CD4-positive, CD25-positive, alpha-beta regulatory T cell (primary cell): ENCODE measurements around the gene PAXX. TPM values are rescaled to one million over a fixed set of nuclear protein-coding genes. Genes with fewer than 3 reads are reported as not detected.

Experiments used
- ATAC-seq, 2 donors: fragments of 150-1000 bp; cut with Tn5 transposase; one replicate each; pipeline ENCODE4 v1.10.0; 2021; ENCODE audit warnings: low read depth in 2 of 2, moderate number of reproducible peaks in 2 of 2, moderate library complexity in 1 of 2
- DNase-seq, 3 donors: peaks; one replicate each; pipeline versions ENCODE4 v3.0.0 to v3.0.0-alpha.2; 2012 to 2022; ENCODE audit warnings: mixed read lengths in 1 of 3
- H3K27ac ChIP-seq: one replicate; pipeline ENCODE4 v1.7.0; 2013; ENCODE audit warnings: mild to moderate bottlenecking, low read length; ENCODE audit not compliant: insufficient read depth, poor library complexity, severe bottlenecking
- H3K27me3 ChIP-seq: one replicate; pipeline ENCODE4 v1.7.0; 2013; ENCODE audit warnings: low read length; ENCODE audit not compliant: control insufficient read depth, insufficient read depth
- H3K36me3 ChIP-seq: one replicate; pipeline ENCODE4 v1.7.0; 2013; ENCODE audit warnings: mild to moderate bottlenecking, low read length, moderate library complexity; ENCODE audit not compliant: control insufficient read depth, insufficient read depth
- H3K4me1 ChIP-seq: 2 replicates; pipeline ENCODE4 v1.7.0; 2013; ENCODE audit warnings: mild to moderate bottlenecking, low read length; ENCODE audit not compliant: insufficient read depth, control insufficient read depth, poor library complexity, severe bottlenecking
- H3K4me3 ChIP-seq: one replicate; pipeline ENCODE4 v1.7.0; 2013; ENCODE audit warnings: low read depth, mild to moderate bottlenecking, low read length, moderate library complexity
- H3K9me3 ChIP-seq, 2 experiments: 1 replicate in 1 of 2; 2 replicates in 1 of 2; pipeline ENCODE4 v1.7.0; 2013; ENCODE audit warnings: low read length in 2 of 2, mild to moderate bottlenecking in 1 of 2, moderate library complexity in 1 of 2; ENCODE audit not compliant: control insufficient read depth in 2 of 2
- H3K27ac Mint-ChIP-seq, 3 donors: one replicate each; pipeline ENCODE4 v1.8.0; 2020 to 2022; ENCODE audit warnings: mild to moderate bottlenecking in 3 of 3, mixed read lengths in 3 of 3, moderate library complexity in 2 of 3
- H3K27me3 Mint-ChIP-seq: one replicate; pipeline ENCODE4 v1.8.0; 2022; ENCODE audit warnings: mild to moderate bottlenecking, mixed read lengths
- H3K36me3 Mint-ChIP-seq: one replicate; pipeline ENCODE4 v1.8.0; 2020; ENCODE audit warnings: mixed read lengths
- H3K4me1 Mint-ChIP-seq, 4 donors: one replicate each; pipeline ENCODE4 v1.8.0; 2020 to 2022; ENCODE audit warnings: mixed read lengths in 4 of 4, mild to moderate bottlenecking in 1 of 4
- H3K4me3 Mint-ChIP-seq, 4 donors: one replicate each; pipeline ENCODE4 v1.8.0; 2020 to 2022; ENCODE audit warnings: mild to moderate bottlenecking in 4 of 4, mixed read lengths in 4 of 4, moderate library complexity in 3 of 4
- H3K9me3 Mint-ChIP-seq, 7 donors: one replicate each; pipeline ENCODE4 v1.8.0; 2020 to 2022; ENCODE audit warnings: mixed read lengths in 7 of 7, mild to moderate bottlenecking in 3 of 7, moderate library complexity in 2 of 7
- polyA plus RNA-seq, 4 donors: library from polyadenylated mRNA; unstranded; fragments of 300-500 nt; fragmentation: Illumina TruSeq; gene quantifications; one replicate each; pipeline ENCODE4 v1.2.3, GENCODE V29; 2021
- total RNA-seq: library from RNA; stranded (reverse); gene quantifications from one replicate; pipeline ENCODE4 v1.2.3, GENCODE V29; 2022

Gene PAXX
- total and polyA plus RNA-seq, 5 donors from 2014 or later = 46.7 to 83.3 (median 66.4) TPM

DNA sequence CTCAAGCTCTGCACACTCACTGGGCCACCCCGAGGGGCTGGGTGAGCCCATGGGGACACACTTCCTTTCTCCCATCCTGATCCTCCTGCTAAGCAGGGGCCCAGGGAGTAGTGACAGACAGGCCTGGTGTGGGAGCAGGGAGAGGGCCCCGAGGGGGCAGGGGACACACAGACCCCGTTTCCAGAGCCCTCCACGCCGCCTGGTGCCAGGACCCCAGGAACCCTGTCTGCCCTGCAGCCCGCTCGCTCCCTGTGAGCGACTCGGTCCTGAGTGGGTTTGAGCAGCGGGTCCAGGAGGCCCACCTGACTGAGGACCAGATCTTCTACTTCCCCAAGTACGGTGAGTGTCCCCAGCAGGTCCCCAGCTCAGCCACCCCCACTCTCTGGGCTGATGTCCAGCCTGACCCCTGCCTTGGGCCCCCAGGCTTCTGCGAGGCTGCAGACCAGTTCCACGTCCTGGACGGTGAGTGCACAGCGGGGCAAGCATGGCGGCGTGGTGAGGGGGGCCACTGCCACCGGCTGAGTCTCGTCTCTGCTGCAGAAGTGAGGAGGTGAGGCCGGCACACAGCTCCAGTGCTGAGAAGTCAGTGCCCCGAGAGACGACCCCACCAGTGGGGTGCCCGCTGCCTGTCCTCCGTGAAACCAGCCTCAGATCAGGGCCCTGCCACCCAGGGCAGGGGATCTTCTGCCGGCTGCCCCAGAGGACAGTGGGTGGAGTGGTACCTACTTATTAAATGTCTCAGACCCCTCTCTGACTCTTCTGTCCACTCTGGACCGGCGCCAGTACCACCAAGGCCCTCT lies 45.8 kb upstream of the PAXX start:
- H3K4me3 Mint-ChIP-seq = peak overlapping the region in 2 of 4 donors; percentile 16 to 43
- Histone ChIP-seq H3K4me3 (no peak overlapping the region), H3K36me3 (peaks cover 14% of the 10 kb centered on the region), H3K27ac (no peak overlapping the region), H3K9me3 (no peaks in the 10 kb centered on the region), H3K4me1 (peaks cover 38% of the 10 kb centered on the region), H3K27me3 (no peaks in the 10 kb centered on the region)
- no peaks in the 10 kb centered on the region for H3K9me3 Mint-ChIP-seq
- no peak for ATAC-seq
- H3K27ac Mint-ChIP-seq = no peak overlapping the region
- H3K36me3 Mint-ChIP-seq = no peaks in the 10 kb centered on the region
- no peak for DNase-seq
- peaks cover 0 to 21% (median 3%) of the 10 kb centered on the region in 4 donors for H3K4me1 Mint-ChIP-seq
- peaks cover 5% of the 10 kb centered on the region for H3K27me3 Mint-ChIP-seq

DNA sequence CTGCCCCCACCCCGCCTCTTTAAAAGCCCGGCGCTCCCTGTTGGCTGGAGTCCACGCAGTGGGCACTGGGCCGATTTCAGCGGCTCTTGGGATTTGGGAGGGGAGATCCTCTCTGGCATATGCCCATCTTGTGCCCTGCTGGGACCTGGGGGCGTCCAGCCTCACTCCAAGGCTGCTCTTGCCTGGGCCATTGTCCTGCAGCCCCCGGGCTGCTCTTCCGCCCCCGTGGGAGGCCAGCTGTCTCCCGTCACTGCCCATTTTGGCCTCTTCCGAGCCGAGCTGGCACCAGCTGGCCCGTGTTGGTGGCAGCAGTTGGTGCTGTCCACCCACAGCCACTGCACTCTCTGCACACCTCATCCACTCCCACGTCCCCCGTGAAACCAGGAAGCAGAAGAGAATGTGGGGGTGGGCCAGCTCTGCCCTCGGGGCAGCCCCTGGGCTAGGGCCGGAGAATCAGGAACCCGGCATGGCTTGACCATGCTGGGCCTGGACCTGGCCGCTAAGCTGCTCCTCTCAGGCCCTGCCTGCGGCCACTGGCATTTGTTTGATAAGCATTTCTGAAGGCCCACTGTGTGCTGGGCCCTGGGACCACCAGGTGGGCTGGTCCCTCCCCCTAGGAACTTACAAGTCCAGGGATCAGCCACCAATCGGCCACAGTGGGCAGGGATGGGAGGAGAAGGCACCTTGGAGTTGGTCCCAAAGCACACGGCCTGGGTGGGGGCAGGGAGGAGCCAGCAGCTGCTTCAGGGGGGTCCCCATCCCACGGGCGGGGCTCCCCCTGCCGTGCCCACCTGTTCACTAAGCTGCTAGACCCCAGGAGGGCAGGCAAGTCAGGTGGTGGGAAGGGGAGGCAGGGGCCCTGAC lies 45.0 kb upstream of the PAXX start:
- ATAC-seq = no peak
- Histone ChIP-seq H3K4me3 (no peak overlapping the region), H3K36me3 (peaks cover 6% of the 10 kb centered on the region), H3K4me1 (peaks cover 37% of the 10 kb centered on the region), H3K27ac (no peak overlapping the region), H3K9me3 (no peaks in the 10 kb centered on the region), H3K27me3 (no peaks in the 10 kb centered on the region)
- peaks cover 0 to 21% (median 3%) of the 10 kb centered on the region in 4 donors for H3K4me1 Mint-ChIP-seq
- H3K4me3 Mint-ChIP-seq = peak overlapping the region in 2 of 4 donors; percentile 36 to 38
- DNase-seq = no peak
- H3K27me3 Mint-ChIP-seq = peaks cover 5% of the 10 kb centered on the region
- H3K27ac Mint-ChIP-seq = no peak overlapping the region
- no peaks in the 10 kb centered on the region for H3K36me3 Mint-ChIP-seq
- H3K9me3 Mint-ChIP-seq = no peaks in the 10 kb centered on the region

DNA sequence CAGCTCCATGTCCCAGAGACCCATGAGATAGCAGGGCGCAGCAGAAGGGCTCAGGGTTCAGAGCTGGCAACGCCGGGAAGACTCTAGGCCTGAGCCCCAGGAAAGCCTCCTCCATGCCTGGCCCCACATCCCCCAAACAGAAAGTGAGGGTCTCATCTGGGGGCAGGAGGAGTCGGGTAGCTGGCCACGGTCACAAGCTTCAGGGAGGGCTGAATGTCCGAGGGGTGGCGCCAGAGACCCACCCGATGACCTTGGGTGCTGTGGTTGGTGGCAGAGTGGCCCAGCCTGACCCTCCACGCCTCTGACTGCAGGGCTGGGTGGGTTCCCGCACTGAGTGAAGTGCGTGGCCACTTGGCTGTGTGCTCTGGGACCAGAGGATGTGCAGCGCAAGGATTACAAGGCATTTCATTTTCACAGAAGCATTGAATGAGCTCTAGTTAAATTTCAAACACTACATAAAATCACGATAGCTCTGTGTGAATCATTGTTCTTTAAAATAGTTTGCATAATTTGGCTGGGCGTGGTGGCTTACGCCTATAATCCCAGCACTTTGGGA lies 44.2 kb upstream of the PAXX start:
- peaks cover 5% of the 10 kb centered on the region for H3K27me3 Mint-ChIP-seq
- H3K9me3 ChIP-seq = no peaks in the 10 kb centered on the region
- DNase-seq = no peak
- no peaks in the 10 kb centered on the region for H3K36me3 Mint-ChIP-seq
- H3K27ac ChIP-seq = no peak overlapping the region
- peak overlapping the region; percentile 59 to 84 (median 72) for H3K4me3 Mint-ChIP-seq
- no peak for ATAC-seq
- H3K4me3 ChIP-seq = no peak overlapping the region
- no peaks in the 10 kb centered on the region for H3K9me3 Mint-ChIP-seq
- no peaks in the 10 kb centered on the region for H3K36me3 ChIP-seq
- no peaks in the 10 kb centered on the region for H3K27me3 ChIP-seq
- H3K4me1 ChIP-seq = peaks cover 30% of the 10 kb centered on the region
- H3K4me1 Mint-ChIP-seq = peaks cover 0 to 18% (median 3%) of the 10 kb centered on the region in 4 donors
- peak overlapping the region in 2 of 3 donors; percentile 56 to 84 for H3K27ac Mint-ChIP-seq

DNA sequence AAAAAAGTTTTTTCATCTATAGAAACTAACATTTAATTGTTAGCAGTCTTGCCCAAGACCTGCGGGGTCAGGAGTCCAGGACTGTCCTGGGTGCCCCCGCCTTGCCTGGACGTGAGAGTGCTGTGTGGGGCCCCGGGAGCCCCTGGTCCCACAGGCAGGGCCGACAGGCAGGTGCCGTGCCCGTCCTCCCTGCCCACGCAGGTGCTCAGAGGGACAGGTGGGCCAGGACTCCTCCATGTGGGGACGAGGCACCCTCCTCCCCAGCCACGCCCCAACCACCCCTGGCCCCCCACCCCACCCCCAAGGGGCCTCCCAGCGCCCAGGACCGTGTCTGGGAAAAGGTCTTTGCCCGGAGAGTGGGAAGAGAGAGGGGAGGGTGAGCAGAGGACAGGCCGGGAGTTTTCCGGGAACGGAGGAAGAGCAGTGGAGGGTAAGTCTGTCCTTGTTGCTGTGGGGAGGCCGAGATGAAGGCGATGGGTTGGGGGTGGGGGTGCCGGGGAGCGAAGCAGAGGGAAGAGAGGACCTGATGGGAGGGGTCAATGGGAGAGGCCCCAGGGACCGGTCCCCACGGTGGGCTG lies 42.9 kb upstream of the PAXX start:
- no peaks in the 10 kb centered on the region for H3K36me3 Mint-ChIP-seq
- H3K4me3 Mint-ChIP-seq = peak overlapping the region; percentile 84 to 87 (median 85)
- H3K27me3 ChIP-seq = no peaks in the 10 kb centered on the region
- H3K27me3 Mint-ChIP-seq = peaks cover 5% of the 10 kb centered on the region
- H3K36me3 ChIP-seq = no peaks in the 10 kb centered on the region
- DNase-seq (no peak), ATAC-seq (no peak)
- H3K9me3 Mint-ChIP-seq = no peaks in the 10 kb centered on the region
- H3K27ac ChIP-seq = peak overlapping the region; percentile 76
- no peaks in the 10 kb centered on the region for H3K9me3 ChIP-seq
- peaks cover 0 to 14% (median 3%) of the 10 kb centered on the region in 4 donors for H3K4me1 Mint-ChIP-seq
- H3K27ac Mint-ChIP-seq = peak overlapping the region; percentile 52 to 91 (median 58)
- peak overlapping the region; percentile 55 for H3K4me3 ChIP-seq
- peaks cover 20% of the 10 kb centered on the region for H3K4me1 ChIP-seq

DNA sequence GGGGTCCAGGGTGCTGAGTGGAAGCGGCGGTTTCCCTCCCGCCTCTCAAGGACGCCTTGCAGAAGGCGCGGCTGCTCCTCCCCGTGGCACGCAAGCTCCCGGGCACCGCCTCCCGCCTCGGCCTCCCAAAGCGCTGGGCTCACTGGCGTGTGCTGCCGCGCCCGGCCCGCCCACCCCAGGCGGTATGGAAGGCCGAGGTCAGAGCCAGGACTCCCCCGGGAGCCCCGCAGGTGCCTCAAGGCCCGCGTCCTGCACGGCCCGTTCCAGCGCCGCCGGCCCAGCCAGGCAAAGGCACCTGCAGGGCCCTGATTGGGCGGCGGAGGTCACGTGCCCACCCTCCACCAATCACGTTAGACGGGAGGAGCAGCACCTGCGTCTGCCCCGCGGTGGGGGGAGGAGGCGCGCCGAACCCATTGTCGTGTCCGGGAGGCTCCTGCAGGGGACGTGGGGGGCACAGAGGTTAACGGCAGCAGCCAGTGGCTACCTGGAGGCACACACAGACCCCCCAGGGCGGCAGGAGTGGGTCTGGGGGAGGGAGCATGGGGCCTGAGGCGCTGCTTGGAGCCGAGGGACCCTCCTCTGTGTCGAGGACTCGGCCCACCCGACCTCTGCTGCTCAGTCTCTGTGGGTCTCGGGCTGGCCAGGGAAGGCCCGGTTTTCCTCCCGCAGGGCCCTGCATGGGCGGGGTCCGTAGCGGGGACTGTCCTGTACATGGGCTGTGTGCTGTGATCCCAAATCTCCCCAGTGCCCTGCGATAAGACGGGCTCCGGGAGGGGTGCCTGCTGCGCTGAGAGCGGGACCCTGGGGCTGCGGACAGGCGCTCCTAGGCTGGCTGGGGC lies 42.2 kb upstream of the PAXX start:
- H3K4me3 ChIP-seq = peak overlapping the region; percentile 55

DNA sequence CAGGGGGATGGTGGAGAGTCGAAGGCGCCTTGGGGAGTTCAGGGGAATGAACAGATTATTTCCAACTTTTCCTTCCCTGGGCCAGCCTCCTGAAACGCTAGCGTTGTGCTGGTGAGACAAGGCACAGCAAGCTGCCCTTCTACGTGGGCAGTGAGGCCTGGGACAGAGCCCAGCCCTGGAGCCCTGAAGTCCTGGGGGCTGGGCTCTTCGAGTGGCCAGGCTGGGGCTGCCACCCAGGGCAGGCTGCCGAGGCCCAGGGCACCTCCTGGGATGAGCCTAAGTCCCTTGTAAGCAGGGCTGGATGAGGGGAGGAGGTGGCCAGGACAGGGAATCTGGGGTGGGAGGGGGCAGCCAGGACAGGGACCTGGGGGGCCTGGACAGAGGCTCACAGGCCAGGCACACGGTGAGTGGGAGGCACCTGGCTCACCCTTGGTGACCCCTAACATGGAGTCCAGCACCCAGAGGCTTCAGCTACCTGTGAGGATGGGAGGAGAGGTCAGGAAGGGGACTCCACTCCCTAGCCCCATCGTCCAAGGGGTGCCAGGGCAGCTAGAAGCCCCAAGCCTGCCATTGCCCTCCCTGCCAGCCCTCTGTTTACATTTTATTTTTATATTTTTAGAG lies 41.5 kb upstream of the PAXX start:
- Histone ChIP-seq H3K27me3 (no peaks in the 10 kb centered on the region), H3K36me3 (no peaks in the 10 kb centered on the region), H3K9me3 (no peaks in the 10 kb centered on the region), H3K4me3 (no peak overlapping the region), H3K4me1 (peaks cover 15% of the 10 kb centered on the region), H3K27ac (peak overlapping the region; percentile 76)
- ATAC-seq (no peak), DNase-seq (no peak)
- H3K4me1 Mint-ChIP-seq = peaks cover 0 to 10% (median 0%) of the 10 kb centered on the region in 4 donors
- H3K27me3 Mint-ChIP-seq = peaks cover 4% of the 10 kb centered on the region
- H3K36me3 Mint-ChIP-seq = no peaks in the 10 kb centered on the region
- peak overlapping the region; percentile 79 to 86 (median 85) for H3K4me3 Mint-ChIP-seq
- no peaks in the 10 kb centered on the region for H3K9me3 Mint-ChIP-seq
- H3K27ac Mint-ChIP-seq = peak overlapping the region in 1 of 3 donors; percentile 58

More for the DNA sequence above, 42.2 kb upstream of the PAXX start:
- Mint-ChIP-seq H3K4me3 (peak overlapping the region; percentile 84 to 87 (median 85)), H3K27me3 (peaks cover under 1% of the 10 kb centered on the region), H3K4me1 (peaks cover 0 to 10% (median 0%) of the 10 kb centered on the region in 4 donors), H3K27ac (peak overlapping the region; percentile 52 to 91 (median 58)), H3K36me3 (no peaks in the 10 kb centered on the region), H3K9me3 (no peaks in the 10 kb centered on the region)
- H3K27ac ChIP-seq = peak overlapping the region; percentile 76
- peaks cover 17% of the 10 kb centered on the region for H3K4me1 ChIP-seq
- H3K36me3 ChIP-seq = no peaks in the 10 kb centered on the region
- ATAC-seq (peak; percentile 94 to 95), DNase-seq (peak; percentile 94 to 97 (median 95))
- no peaks in the 10 kb centered on the region for H3K9me3 ChIP-seq
- no peaks in the 10 kb centered on the region for H3K27me3 ChIP-seq
